ENCODE measurements around the gene LSMEM2.
"Not testable (repeated sequence)": the region's sequence is repeated elsewhere in the genome, so short reads cannot be mapped to it uniquely, and the experiment has no call there.

LSMEM2 gene

DNA sequence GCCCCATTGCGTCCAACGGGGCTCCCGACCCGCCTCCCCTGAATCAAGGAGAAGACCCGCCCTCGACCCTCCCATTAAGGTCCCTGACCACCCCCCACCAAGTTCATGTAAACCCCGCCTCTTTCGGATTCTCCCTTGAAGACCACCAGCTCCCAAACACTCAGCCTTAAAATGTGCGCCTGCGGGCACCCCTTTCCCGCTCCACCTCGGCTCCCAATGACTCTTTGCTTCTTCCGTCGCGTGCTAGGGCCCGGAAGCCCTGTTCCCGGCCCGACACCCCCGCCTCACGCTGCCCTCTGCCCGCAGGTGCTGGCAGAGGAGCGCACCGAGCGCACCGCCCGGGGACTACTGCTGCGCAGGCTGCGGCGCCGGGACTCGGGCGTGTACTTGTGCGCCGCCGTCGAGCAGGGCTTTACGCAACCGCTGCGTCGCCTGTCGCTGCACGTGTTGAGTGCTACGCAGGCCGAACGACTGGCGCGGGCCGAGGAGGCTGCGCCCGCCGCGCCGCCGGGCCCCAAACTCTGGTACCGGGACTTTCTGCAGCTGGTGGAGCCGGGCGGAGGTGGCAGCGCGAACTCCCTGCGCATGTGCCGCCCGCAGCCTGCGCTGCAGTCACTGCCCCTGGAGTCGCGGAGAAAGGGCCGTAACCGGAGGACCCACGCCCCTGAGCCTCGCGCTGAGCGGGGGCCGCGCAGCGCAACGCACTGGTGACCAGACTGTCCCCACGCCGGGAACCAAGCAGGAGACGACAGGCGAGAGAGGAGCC is 2.7 kb upstream of the LSMEM2 start:
- no peak overlapping the region for H3K4me3 ChIP-seq (replicated peaks; ENCODE audit: low read depth, low read length)
- no peak for DNase-seq (ENCODE audit: extremely low read depth, low read depth)
- TF ChIP-seq CTCF (IDR thresholded peaks at IDR 0.05; ENCODE audit: low read depth, low read length, missing control alignments), result no peak

GRCh38 chr3:50276762-50277101 is 2.2 kb upstream of the LSMEM2 start:
- no peak for TF ChIP-seq CTCF (IDR thresholded peaks at IDR 0.05; ENCODE audit: low read depth, low read length, missing control alignments)
- DNase-seq (ENCODE audit: extremely low read depth, low read depth), result no peak
- H3K4me3 ChIP-seq (replicated peaks; ENCODE audit: low read depth, low read length), result no peak overlapping the region

DNA sequence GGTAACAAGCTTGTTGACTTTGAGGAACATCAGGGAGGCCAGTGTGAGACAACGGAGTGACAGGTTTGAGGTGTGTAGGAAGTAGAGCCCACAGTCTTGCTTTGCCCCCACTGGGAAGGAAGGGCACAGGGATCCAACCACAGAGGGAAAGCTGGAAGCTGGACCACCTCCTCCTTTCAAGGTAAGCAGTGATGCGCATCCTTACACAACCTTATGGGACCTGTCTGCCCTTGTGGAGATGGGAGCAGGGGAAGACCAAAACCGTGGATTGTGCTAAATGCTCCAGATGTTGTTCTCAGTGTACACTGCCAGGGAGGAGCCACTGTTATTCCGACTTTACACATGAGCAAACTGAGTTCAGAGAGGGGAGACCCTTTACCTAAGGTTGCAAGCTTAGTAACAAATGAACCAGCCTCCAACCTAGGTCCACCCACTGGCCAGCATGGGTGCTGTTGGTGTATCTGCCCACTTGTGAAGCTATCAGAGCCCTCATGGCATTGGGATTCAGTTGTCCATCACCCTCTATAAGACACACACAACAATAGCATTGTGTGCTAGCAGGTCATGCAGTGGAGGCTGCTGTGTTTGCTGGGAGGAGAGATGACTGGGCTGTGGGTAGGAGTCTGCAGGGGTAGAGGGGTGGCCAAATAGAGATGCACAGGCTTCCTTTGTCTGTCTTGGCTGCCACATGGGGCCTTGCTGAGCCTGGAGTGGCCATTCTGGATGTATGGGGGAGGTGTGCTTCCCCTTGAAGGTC is 586 bp upstream of the LSMEM2 start:
- no peak overlapping the region for H3K4me3 ChIP-seq (replicated peaks; ENCODE audit: low read depth, low read length)
- TF ChIP-seq CTCF (IDR thresholded peaks at IDR 0.05; ENCODE audit: low read depth, low read length, missing control alignments), result no peak
- no peak for DNase-seq (ENCODE audit: extremely low read depth, low read depth)

GRCh38 chr3:50279255-50280016 is 549 bp downstream of the LSMEM2 start:
- no peak overlapping the region for H3K4me3 ChIP-seq (replicated peaks; ENCODE audit: low read depth, low read length)
- DNase-seq (ENCODE audit: extremely low read depth, low read depth), result no peak
- TF ChIP-seq CTCF (IDR thresholded peaks at IDR 0.05; ENCODE audit: low read depth, low read length, missing control alignments), result no peak

DNA sequence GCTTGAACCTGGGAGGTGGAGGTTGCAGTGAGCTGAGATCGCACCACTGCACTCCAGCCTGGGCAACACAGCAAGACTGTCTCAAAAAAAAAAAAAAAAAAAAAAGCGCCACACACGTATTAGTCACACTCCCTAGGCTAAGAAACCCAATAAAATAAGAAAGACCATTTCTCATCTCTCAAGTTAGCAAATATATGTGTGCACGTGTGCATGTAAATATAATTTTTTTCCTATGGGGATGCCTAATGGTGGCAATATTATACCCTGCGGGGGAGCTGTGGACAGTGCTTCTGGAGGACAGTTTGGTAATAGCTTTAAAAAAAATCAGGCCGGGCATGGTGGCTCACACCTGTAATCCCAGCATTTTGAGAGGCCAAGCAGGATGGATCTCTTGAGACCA is 5.2 kb downstream of the LSMEM2 start:
- H3K4me3 ChIP-seq (replicated peaks; ENCODE audit: low read depth, low read length); DNase-seq (ENCODE audit: extremely low read depth, low read depth): not testable (repeated sequence)

- no peak for TF ChIP-seq CTCF (IDR thresholded peaks at IDR 0.05; ENCODE audit: low read depth, low read length, missing control alignments)
- no peak overlapping the region for H3K4me3 ChIP-seq (replicated peaks; ENCODE audit: low read depth, low read length)
- no peak for DNase-seq (ENCODE audit: extremely low read depth, low read depth)
Observed at GRCh38 chr3:50286322-50287227, 7.7 kb downstream of the LSMEM2 start.
